H9 (cell line): ENCODE results near the gene OIP5. TPM values are rescaled to one million over a fixed set of nuclear protein-coding genes. Genes with fewer than 3 reads are reported as not detected.

ENCODE experiments used
- DNase-seq: peaks from one replicate; pipeline ENCODE4 v3.0.0-alpha.2; 2017
- H2AFZ ChIP-seq: one replicate; pipeline ENCODE4 v1.6.1; 2013; ENCODE audit warnings: mild to moderate bottlenecking, low read length, control low read depth, moderate library complexity
- H2AK5ac ChIP-seq: 2 replicates; pipeline ENCODE4 v1.6.1; 2013; ENCODE audit warnings: low read length, control low read depth, mixed read lengths; ENCODE audit not compliant: insufficient read length
- H2BK120ac ChIP-seq: one replicate; pipeline ENCODE4 v1.6.1; 2013; ENCODE audit warnings: low read depth, mild to moderate bottlenecking, low read length, control low read depth, inconsistent platforms; ENCODE audit not compliant: poor library complexity, severe bottlenecking
- H2BK12ac ChIP-seq: 2 replicates; pipeline ENCODE4 v1.6.1; 2013; ENCODE audit warnings: low read length, control low read depth, mixed read lengths, low read depth; ENCODE audit not compliant: insufficient read length
- H2BK15ac ChIP-seq: 2 replicates; pipeline ENCODE4 v1.6.1; 2013; ENCODE audit warnings: low read depth, low read length, control low read depth
- H2BK20ac ChIP-seq: one replicate; pipeline ENCODE4 v1.6.1; 2013; ENCODE audit warnings: low read depth, mild to moderate bottlenecking, low read length, control low read depth, inconsistent platforms; ENCODE audit not compliant: poor library complexity, severe bottlenecking
- H2BK5ac ChIP-seq: 2 replicates; pipeline ENCODE4 v1.6.1; 2013; ENCODE audit warnings: low read length, control low read depth, mixed read lengths; ENCODE audit not compliant: insufficient read length
- H3K14ac ChIP-seq: 2 replicates; pipeline ENCODE4 v1.6.1; 2013; ENCODE audit warnings: low read length, control low read depth; ENCODE audit not compliant: insufficient read depth
- H3K18ac ChIP-seq: 2 replicates; pipeline ENCODE4 v1.6.1; 2013; ENCODE audit warnings: low read depth, mild to moderate bottlenecking, mixed read lengths, low read length, control low read depth; ENCODE audit not compliant: insufficient read length
- H3K23ac ChIP-seq: 2 replicates; pipeline ENCODE4 v1.6.1; 2013; ENCODE audit warnings: low read length, control low read depth, mixed read lengths, low read depth; ENCODE audit not compliant: insufficient read length
- H3K23me2 ChIP-seq: 2 replicates; pipeline ENCODE4 v1.6.1; 2013; ENCODE audit warnings: low read depth, mild to moderate bottlenecking, mixed read lengths, low read length, control low read depth; ENCODE audit not compliant: insufficient read length, poor library complexity, severe bottlenecking
- H3K27ac ChIP-seq: 2 replicates; pipeline ENCODE4 v1.5.1; 2013; ENCODE audit warnings: low read length, control low read depth, mixed read lengths, low read depth; ENCODE audit not compliant: insufficient read length
- H3K27me3 ChIP-seq: 2 replicates; pipeline ENCODE4 v1.6.1; 2013; ENCODE audit warnings: low read length, control low read depth, inconsistent platforms; ENCODE audit not compliant: insufficient read depth
- H3K4ac ChIP-seq: 2 replicates; pipeline ENCODE4 v1.6.1; 2013; ENCODE audit warnings: low read depth, mild to moderate bottlenecking, control low read depth, inconsistent platforms, low read length, moderate library complexity
- H3K4me1 ChIP-seq: 2 replicates; pipeline ENCODE4 v1.6.1; 2013; ENCODE audit warnings: low read length, control low read depth, inconsistent platforms; ENCODE audit not compliant: insufficient read depth
- H3K4me2 ChIP-seq: 2 replicates; pipeline ENCODE4 v1.6.1; 2013; ENCODE audit warnings: low read length, control low read depth, mixed read lengths; ENCODE audit not compliant: insufficient read length, insufficient read depth
- H3K56ac ChIP-seq: 2 replicates; pipeline ENCODE4 v1.6.1; 2013; ENCODE audit warnings: low read depth, mild to moderate bottlenecking, mixed read lengths, low read length, control low read depth; ENCODE audit not compliant: insufficient read length
- H3K79me1 ChIP-seq: 2 replicates; pipeline ENCODE4 v1.6.1; 2013; ENCODE audit warnings: low read depth, mild to moderate bottlenecking, moderate library complexity, low read length, control low read depth, inconsistent platforms; ENCODE audit not compliant: insufficient read depth, poor library complexity, severe bottlenecking
- H3K79me2 ChIP-seq: 2 replicates; pipeline ENCODE4 v1.6.1; 2013; ENCODE audit warnings: low read length, control low read depth, inconsistent platforms; ENCODE audit not compliant: insufficient read depth
- H3K9ac ChIP-seq: 2 replicates; pipeline ENCODE4 v1.6.1; 2013; ENCODE audit warnings: low read length, control low read depth, mixed read lengths; ENCODE audit not compliant: insufficient read length; ENCODE audit errors: extremely low read depth
- H3K9me3 ChIP-seq: one replicate; pipeline ENCODE4 v1.6.1; 2013; ENCODE audit warnings: low read depth, low read length, inconsistent platforms; ENCODE audit not compliant: control insufficient read depth
- H3T11ph ChIP-seq: one replicate; pipeline ENCODE4 v1.6.1; 2013; ENCODE audit warnings: mild to moderate bottlenecking, low read length, control low read depth, inconsistent platforms
- H4K20me1 ChIP-seq: one replicate; pipeline ENCODE4 v1.6.1; 2013; ENCODE audit not compliant: control insufficient read depth, insufficient read length, insufficient read depth
- H4K5ac ChIP-seq: 2 replicates; pipeline ENCODE4 v1.6.1; 2013; ENCODE audit warnings: low read depth, mild to moderate bottlenecking, mixed read lengths, low read length, control low read depth; ENCODE audit not compliant: insufficient read length
- H4K8ac ChIP-seq: replicated peaks from 2 replicates; pipeline ENCODE4 v1.6.1; 2013; ENCODE audit warnings: low read length, control low read depth, mixed read lengths, low read depth; ENCODE audit not compliant: insufficient read length
- H4K91ac ChIP-seq: 2 replicates; pipeline ENCODE4 v1.6.1; 2013; ENCODE audit warnings: low read depth, mild to moderate bottlenecking, moderate library complexity, mixed read lengths, low read length, control low read depth; ENCODE audit not compliant: insufficient read length
- H3K27ac Mint-ChIP-seq, 3 experiments: 2 replicates in 2 of 3; 3 replicates in 1 of 3; pipeline ENCODE4 v1.8.0; 2020 to 2021; ENCODE audit warnings: mixed read lengths in 3 of 3, mild to moderate bottlenecking in 1 of 3, moderate library complexity in 1 of 3
- H3K27me3 Mint-ChIP-seq: 2 replicates; pipeline ENCODE4 v1.8.0; 2021; ENCODE audit warnings: low read depth, mild to moderate bottlenecking, moderate library complexity, mixed read lengths
- H3K36me3 Mint-ChIP-seq, 3 experiments: 2 replicates in 2 of 3; 3 replicates in 1 of 3; pipeline ENCODE4 v1.8.0; 2020 to 2021; ENCODE audit warnings: low read depth in 3 of 3, mixed read lengths in 3 of 3; ENCODE audit not compliant: insufficient read depth in 1 of 3
- H3K4me1 Mint-ChIP-seq, 2 experiments: 2 replicates each; pipeline ENCODE4 v1.8.0; 2020; ENCODE audit warnings: mixed read lengths in 2 of 2
- H3K4me3 Mint-ChIP-seq, 2 experiments: 2 replicates in 1 of 2; 3 replicates in 1 of 2; pipeline ENCODE4 v1.8.0; 2020 to 2021; ENCODE audit warnings: mild to moderate bottlenecking in 2 of 2, mixed read lengths in 2 of 2, moderate library complexity in 1 of 2
- H3K9me3 Mint-ChIP-seq, 2 experiments: 2 replicates in 1 of 2; 3 replicates in 1 of 2; pipeline ENCODE4 v1.8.0; 2020; ENCODE audit warnings: mild to moderate bottlenecking in 2 of 2, mixed read lengths in 2 of 2, moderate library complexity in 1 of 2
- WGBS: extraction: QIAGEN DNeasy Blood & Tissue Kit; methylation state at CpG from one replicate; pipeline ENCODE4 v1.1.7; 2013; ENCODE audit warnings: missing lambda C conversion rate, low lambda C conversion rate, mixed read lengths; ENCODE audit not compliant: insufficient read length; ENCODE audit errors: extremely low coverage; 5-methylcytosine and 5-hydroxymethylcytosine counted together
- total RNA-seq: library from RNA; stranded (reverse); gene quantifications from 2 replicates; pipeline ENCODE4 v1.2.1, GENCODE V29; 2021
- TF ChIP-seq, protein P1 (sequence below): fragments of 200-600 bp; sonication (generic); conservative IDR thresholded peaks from 3 replicates; pipeline ENCODE4 v1.8.0; 2021; ENCODE audit warnings: antibody characterized with exemption, mild to moderate bottlenecking

The OIP5 gene
- total RNA-seq, 1 experiment from 2014 or later = 30.9 TPM

DNA sequence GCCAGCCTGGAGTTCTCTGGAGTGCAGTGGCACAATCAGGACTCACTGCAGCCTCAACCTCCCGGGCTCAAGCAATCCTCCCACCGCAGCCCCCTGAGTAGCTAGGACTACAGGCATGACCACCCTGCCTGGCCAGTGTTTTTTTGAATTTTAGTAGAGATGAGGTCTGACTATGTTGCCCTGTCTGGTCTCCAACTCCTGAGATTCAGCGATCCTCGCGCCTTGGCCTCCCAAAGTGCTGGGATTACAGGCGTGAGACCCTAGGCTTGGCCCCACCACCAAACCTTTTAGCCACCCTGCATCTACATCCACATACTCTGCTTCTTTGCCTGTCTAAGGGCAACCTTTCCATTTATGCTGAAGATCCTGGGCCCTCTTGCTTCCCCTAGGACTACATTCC is 4.7 kb upstream of the OIP5 start:
- Histone ChIP-seq H3K9ac (no peak overlapping the region), H4K20me1 (no peaks in the 10 kb centered on the region), H4K91ac (no peak overlapping the region), H3K23me2 (peaks cover 2% of the 10 kb centered on the region), H3K9me3 (no peaks in the 10 kb centered on the region), H2BK15ac (no peak overlapping the region), H4K8ac (no peak overlapping the region), H2AK5ac (no peak overlapping the region), H2AFZ (no peak overlapping the region), H2BK120ac (no peak overlapping the region), H2BK20ac (no peak overlapping the region), H3K4ac (no peak overlapping the region), H3K23ac (no peak overlapping the region), H3K14ac (no peak overlapping the region), H3K4me2 (no peak overlapping the region), H2BK5ac (no peak overlapping the region), H3K4me1 (no peaks in the 10 kb centered on the region), H3K56ac (no peak overlapping the region), H3T11ph (no peak overlapping the region), H3K18ac (no peak overlapping the region), H2BK12ac (no peak overlapping the region), H3K79me1 (peaks cover 7% of the 10 kb centered on the region), H3K79me2 (peaks cover 12% of the 10 kb centered on the region; the same call in 1 of the 2 replicates), H3K27ac (no peak overlapping the region), H4K5ac (no peak overlapping the region), H3K27me3 (no peaks in the 10 kb centered on the region)
- Mint-ChIP-seq H3K4me3 (no peak overlapping the region), H3K4me1 (peaks cover 8 to 19% of the 10 kb centered on the region in 2 experiments), H3K9me3 (no peaks in the 10 kb centered on the region), H3K27me3 (no peaks in the 10 kb centered on the region), H3K36me3 (peaks cover 24 to 56% (median 41%) of the 10 kb centered on the region in 3 experiments), H3K27ac (peak overlapping the region in 2 of 3 experiments; percentile 34 to 86; a peak in 3 of 7 replicates)
- WGBS = no CpG with 5 or more reads among the region's 6 CpGs
- no peak for DNase-seq
- TF ChIP-seq, protein P1, sequence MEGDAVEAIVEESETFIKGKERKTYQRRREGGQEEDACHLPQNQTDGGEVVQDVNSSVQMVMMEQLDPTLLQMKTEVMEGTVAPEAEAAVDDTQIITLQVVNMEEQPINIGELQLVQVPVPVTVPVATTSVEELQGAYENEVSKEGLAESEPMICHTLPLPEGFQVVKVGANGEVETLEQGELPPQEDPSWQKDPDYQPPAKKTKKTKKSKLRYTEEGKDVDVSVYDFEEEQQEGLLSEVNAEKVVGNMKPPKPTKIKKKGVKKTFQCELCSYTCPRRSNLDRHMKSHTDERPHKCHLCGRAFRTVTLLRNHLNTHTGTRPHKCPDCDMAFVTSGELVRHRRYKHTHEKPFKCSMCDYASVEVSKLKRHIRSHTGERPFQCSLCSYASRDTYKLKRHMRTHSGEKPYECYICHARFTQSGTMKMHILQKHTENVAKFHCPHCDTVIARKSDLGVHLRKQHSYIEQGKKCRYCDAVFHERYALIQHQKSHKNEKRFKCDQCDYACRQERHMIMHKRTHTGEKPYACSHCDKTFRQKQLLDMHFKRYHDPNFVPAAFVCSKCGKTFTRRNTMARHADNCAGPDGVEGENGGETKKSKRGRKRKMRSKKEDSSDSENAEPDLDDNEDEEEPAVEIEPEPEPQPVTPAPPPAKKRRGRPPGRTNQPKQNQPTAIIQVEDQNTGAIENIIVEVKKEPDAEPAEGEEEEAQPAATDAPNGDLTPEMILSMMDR = no peak
